GM12874 (cell line): Measurements from ENCODE around the gene TMCC2.
A peak's percentile ranks its signal among the peaks of the same experiment; 100 is the strongest.

Source experiments
- CTCF ChIP-seq: IDR thresholded peaks from 2 replicates; pipeline ENCODE4 v1.5.1; 2011; ENCODE audit warnings: low read depth, mild to moderate bottlenecking, control low read depth, low read length, moderate library complexity; ENCODE audit not compliant: insufficient read depth

TMCC2 gene

GRCh38 chr1:205271745-205272144, 44.0 kb downstream of the TMCC2 start:
- TF ChIP-seq CTCF: no peak

GRCh38 chr1:205272536-205272935, 44.8 kb downstream of the TMCC2 start:
- TF ChIP-seq CTCF: no peak

- peak; percentile 98 for TF ChIP-seq CTCF
Observed at GRCh38 chr1:205273551-205273982, 45.8 kb downstream of the TMCC2 start.

GRCh38 chr1:205274041-205274691, 46.4 kb downstream of the TMCC2 start:
- TF ChIP-seq CTCF: no peak

- no peak for TF ChIP-seq CTCF
Observed at GRCh38 chr1:205275133-205275532, 47.4 kb downstream of the TMCC2 start.

GRCh38 chr1:205275916-205276688, 48.4 kb downstream of the TMCC2 start:
- TF ChIP-seq CTCF: no peak

GRCh38 chr1:205276689-205277065, 48.9 kb downstream of the TMCC2 start:
- TF ChIP-seq CTCF: no peak
